Hindlimb muscle (tissue), 1 donor: ENCODE measurements around the gene MIP. TPM values are rescaled to one million over a fixed set of nuclear protein-coding genes. Genes with fewer than 3 reads are reported as not detected.
"Not testable (repeated sequence)": the region's sequence is repeated elsewhere in the genome, so short reads cannot be mapped to it uniquely, and the experiment has no call there.

Source experiments
- DNase-seq: peaks from one replicate; pipeline ENCODE4 v3.0.0-alpha.2; 2013
- polyA plus RNA-seq: library from polyadenylated mRNA; unstranded; fragments of 120-200 nt; gene quantifications from one replicate; pipeline ENCODE4 v1.2.1, GENCODE V29; 2013; ENCODE audit not compliant: insufficient read length

Gene MIP
- polyA plus RNA-seq, 1 donor: not detected

DNA sequence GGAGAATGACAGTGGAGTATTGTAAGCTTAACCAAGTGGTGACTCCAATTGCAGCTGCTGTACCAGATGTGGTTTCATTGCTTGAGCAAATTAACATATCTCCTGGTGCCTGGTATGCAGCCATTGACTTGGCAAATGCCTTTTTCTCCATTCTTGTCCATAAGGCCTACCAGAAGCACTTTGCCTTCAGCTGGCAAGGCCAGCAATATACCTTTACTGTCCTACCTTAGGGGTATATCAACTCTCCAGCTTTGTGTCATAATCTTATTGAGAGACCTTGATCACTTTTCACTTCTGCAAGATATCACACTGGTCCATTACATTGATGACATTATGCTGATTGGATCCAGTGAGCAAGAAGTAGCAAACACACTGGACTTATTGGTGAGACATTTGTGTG is 52.8 kb downstream of the MIP start:
- DNase-seq: not testable (repeated sequence)

DNA sequence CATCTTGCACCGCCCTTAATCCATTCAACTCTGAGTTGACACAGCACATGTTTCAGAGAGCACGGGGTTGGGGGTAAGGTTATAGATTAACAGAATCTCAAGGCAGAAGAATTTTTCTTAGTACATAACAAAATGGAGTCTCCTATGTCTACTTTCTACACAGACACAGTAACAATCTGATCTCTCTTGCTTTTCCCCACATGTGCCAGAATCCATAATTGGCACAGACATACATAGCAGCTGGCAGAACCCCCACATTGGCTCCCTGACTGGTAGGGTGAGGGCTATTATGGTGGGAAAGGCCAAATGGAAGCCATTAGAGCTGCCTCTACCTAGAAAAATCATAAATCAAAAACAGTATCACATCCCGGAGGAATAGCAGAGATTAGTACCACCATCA is 53.3 kb downstream of the MIP start:
- DNase-seq: not testable (repeated sequence)

Other genes starting within 250 kb of the MIP start
- gene RNF41, start 232.7 kb downstream of the MIP start, polyA plus RNA-seq: 45.6 TPM
- gene NABP2, start 230.3 kb downstream of the MIP start, polyA plus RNA-seq: 17.4 TPM
- not detected for gene SLC39A5, start 224.6 kb downstream of the MIP start, polyA plus RNA-seq
- gene ANKRD52, start 196.3 kb downstream of the MIP start, polyA plus RNA-seq: 18.9 TPM
- 16.4 TPM for gene COQ10A, start 187.7 kb downstream of the MIP start, polyA plus RNA-seq
- gene CS, start 154.3 kb downstream of the MIP start, polyA plus RNA-seq: 232 TPM
- 41.0 TPM for gene CNPY2, start 138.7 kb downstream of the MIP start, polyA plus RNA-seq
- 46.7 TPM for gene PAN2, start 120.7 kb downstream of the MIP start, polyA plus RNA-seq
- 0.52 TPM for gene IL23A, start 115.8 kb downstream of the MIP start, polyA plus RNA-seq
- gene STAT2, start 94.5 kb downstream of the MIP start, polyA plus RNA-seq: 71.4 TPM
- gene APOF, start 91.8 kb downstream of the MIP start, polyA plus RNA-seq: not detected
- 12.7 TPM for gene TIMELESS, start 5.2 kb downstream of the MIP start, polyA plus RNA-seq
- 3.0 TPM for gene SPRYD4, start 13.9 kb upstream of the MIP start, polyA plus RNA-seq
- gene GLS2, start 33.5 kb upstream of the MIP start, polyA plus RNA-seq: 0.52 TPM
- gene RBMS2, start 67.2 kb upstream of the MIP start, polyA plus RNA-seq: 17.8 TPM
- gene BAZ2A, start 175.7 kb upstream of the MIP start, polyA plus RNA-seq: 41.9 TPM
- gene ATP5F1B, start 191.3 kb upstream of the MIP start, polyA plus RNA-seq: 603 TPM
- gene PTGES3, start 233.6 kb upstream of the MIP start, polyA plus RNA-seq: 185 TPM